CD4-positive, alpha-beta T cell treated with Interferon alpha-2 for 1 hour (primary cell): ENCODE data around the gene PSMB10.
"Not testable (repeated sequence)": the region's sequence is repeated elsewhere in the genome, so short reads cannot be mapped to it uniquely, and the experiment has no call there.

Source experiments
- DNase-seq, 2 donors: peaks; one replicate each; pipeline ENCODE4 v3.0.0-alpha.2; 2020 to 2022

Gene PSMB10

GRCh38 chr16:67924140-67924906, 12.3 kb downstream of the PSMB10 start:
- DNase-seq: no peak

DNA sequence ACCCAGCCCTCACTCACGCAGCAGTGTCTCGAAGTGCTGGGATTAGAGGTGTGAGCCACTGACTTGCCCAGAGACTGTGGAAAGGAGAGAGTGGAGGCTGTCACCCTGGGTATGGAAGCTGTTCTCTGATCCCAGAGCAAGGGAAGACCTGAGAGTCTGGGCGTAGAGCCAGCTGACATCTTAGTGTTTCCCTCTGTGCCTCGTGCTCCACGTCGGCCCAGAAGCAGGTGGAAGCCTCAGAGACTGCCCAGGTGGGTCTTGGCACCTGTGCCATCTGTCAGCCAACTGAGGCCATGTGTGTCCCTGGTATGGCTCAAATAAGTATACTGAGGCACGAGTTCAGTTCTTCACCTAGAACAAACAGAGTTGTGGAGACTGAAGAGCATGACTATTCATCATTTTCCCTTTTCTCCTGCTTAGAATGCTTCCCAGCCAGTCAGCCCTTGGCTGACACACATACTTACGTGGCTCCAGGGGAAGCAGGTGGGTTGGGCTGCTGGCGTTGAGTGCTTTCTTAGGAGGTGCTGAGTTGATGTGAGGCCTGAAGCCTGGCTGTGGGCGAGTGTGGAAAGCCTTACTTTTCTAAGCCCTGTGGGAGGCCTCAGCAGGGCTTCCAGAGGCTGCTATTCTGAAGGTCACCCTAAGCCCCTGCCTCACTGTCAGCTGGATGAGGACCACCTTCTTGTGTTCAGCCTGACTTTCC, 13.1 kb downstream of the PSMB10 start:
- DNase-seq: no peak

GRCh38 chr16:67922740-67923139, 13.9 kb downstream of the PSMB10 start:
- no peak for DNase-seq

- DNase-seq: no peak
These were observed 14.4 kb downstream of the PSMB10 start for GRCh38 chr16:67922221-67922620.

GRCh38 chr16:67919622-67920221, 16.9 kb downstream of the PSMB10 start:
- no peak for DNase-seq

- DNase-seq: no peak
These were observed 18.8 kb downstream of the PSMB10 start for GRCh38 chr16:67917852-67918236.

DNA sequence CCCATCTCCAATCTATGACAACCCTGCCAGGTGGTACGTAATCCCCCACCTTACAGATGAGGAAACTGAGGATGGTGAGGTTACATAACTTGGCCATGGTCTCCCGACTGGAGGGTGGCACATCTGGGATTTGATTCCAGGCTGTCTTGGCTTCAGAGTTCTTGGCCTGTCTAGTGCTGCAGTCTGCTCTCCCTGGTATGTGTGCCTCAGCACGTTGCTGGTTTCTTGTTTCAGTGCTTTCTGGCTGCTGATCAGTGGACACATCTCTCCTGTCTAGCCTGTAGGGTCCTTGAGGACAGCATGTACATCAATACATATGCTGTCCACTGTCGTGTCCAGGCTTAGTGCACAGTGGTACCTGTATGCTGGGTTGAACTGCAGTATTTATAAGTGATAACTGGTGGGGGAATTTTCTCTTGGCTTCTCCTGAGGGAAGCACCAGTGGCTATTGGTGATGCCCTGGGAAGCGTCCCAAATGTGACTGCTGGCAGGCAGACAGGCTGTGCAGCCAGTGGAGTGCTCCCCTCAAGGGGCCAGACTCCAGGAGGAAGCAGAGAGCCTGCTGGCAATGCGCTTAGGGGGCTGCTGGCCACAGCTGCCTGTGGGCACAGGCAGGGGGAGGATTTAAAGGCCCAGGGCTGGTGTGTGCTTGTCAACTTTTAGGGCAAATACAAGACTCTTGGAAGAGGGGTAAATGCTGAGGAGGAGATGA, 19.4 kb downstream of the PSMB10 start:
- no peak for DNase-seq

DNA sequence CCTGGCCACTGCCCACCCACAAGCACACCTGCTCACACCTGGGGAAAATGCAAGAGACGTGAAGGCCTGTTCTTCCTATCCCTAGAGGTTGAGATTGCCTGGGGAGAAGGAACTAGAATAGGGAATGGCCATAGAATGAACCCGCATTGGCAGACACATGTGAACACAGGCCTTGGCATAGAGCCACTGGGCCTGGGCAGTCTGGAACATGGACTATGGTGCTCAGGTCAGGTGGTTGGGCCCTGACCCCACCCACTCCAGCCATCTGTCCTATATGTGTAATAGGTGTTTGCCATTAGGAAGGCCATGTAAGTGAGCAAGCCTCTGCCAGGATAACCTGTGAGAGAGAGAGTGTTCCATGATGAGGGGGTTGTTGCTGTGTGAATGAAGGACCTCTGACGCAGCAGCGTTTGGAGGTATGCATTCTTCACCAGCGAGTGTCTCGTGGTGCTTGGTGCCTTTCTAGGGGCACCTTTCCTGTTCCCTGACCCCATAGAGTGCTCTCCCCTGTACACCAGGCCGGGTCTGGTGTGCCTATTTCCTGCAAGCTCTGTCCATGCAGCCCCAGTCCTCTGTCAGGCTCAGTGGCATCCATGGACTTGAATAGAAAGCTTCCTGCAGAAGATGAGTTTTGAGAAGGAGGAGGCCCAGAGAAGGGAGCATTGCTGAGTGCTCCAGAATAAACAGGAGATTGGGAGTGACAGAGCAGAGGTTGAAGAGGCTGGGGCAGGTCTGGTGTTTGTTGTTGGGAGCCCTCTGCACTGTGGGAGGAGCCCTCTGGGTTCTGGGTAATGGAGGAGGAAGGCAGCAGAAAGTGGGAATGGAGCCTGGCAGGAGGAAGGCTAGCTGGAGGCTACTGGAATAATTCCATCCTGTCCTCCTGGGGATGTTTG, 20.6 kb downstream of the PSMB10 start:
- DNase-seq: no peak

GRCh38 chr16:67915496-67915769, 21.2 kb downstream of the PSMB10 start:
- not testable (repeated sequence) for DNase-seq

- no peak for DNase-seq
These were observed 21.7 kb downstream of the PSMB10 start for GRCh38 chr16:67914758-67915495.

- DNase-seq: no peak
These were observed 26.5 kb downstream of the PSMB10 start for GRCh38 chr16:67910158-67910557.

DNA sequence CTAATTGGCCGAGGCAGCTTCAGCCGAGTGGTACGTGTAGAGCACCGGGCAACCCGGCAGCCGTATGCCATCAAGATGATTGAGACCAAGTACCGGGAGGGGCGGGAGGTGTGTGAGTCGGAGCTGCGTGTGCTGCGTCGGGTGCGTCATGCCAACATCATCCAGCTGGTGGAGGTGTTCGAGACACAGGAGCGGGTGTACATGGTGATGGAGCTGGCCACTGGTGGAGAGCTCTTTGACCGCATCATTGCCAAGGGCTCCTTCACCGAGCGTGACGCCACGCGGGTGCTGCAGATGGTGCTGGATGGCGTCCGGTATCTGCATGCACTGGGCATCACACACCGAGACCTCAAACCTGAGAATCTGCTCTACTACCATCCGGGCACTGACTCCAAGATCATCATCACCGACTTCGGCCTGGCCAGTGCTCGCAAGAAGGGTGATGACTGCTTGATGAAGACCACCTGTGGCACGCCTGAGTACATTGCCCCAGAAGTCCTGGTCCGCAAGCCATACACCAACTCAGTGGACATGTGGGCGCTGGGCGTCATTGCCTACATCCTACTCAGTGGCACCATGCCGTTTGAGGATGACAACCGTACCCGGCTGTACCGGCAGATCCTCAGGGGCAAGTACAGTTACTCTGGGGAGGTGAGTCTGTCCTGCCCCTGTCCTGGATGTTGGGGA, 27.5 kb downstream of the PSMB10 start:
- DNase-seq: no peak

DNA sequence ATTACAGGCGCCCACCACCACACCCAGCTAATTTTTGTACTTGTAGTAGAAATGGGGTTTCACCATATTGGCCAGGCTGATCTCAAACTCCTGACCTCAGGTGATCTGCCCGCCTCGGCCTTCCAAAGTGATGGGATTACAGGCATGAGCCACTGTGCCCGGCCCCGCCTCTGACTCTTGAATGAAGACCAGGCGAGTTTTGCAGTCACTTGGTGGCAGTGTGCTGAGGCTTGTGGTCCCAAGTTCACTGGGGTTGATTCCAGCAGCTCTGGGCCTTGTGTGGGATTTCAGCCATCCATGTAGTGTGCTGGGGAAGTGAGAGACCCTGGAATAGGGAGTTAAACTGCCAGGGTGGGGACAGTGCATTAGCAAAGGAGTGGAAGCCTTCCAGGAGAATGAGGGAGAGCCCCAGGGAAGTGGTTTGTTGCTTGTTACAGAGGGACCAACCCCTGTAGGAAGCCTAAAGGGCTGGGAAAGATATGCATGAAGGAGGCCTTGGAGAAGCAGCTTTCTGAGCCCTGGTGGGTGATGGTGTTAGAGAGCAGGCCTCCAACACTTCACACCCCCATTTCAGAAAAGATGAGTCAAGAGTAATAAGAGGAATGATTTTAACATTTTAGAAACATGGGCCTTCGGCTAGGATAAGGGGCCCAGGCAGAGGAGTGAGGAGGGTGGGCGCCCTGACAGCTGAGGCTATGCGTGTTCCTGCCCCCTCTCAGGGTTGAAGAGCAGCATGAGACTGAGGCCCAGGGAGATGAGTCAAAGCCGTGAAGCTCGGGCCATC, 29.1 kb downstream of the PSMB10 start:
- DNase-seq: no peak

GRCh38 chr16:67902831-67903230, 33.8 kb downstream of the PSMB10 start:
- DNase-seq: no peak

GRCh38 chr16:67901734-67902133, 34.9 kb downstream of the PSMB10 start:
- no peak for DNase-seq

DNA sequence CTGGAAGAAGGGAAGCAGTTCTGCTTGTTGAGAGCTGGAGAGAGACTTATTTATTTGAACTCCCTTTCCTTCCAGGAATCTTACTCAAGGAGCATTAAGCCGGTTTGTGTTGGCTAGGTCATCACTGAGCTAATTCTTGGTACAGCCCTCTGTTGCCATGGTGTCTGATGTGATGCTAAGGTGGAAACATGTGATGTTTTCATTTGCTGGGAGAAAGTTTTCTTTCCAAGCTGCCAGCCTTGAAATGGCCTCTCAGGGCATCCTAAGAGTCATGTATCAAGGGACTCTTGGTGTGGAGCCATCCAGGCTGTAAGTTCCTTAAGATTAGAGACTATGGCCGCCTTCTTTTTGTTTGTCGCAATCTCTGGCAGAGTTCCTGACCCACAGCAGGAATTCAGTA, 39.4 kb downstream of the PSMB10 start:
- DNase-seq: no peak

DNA sequence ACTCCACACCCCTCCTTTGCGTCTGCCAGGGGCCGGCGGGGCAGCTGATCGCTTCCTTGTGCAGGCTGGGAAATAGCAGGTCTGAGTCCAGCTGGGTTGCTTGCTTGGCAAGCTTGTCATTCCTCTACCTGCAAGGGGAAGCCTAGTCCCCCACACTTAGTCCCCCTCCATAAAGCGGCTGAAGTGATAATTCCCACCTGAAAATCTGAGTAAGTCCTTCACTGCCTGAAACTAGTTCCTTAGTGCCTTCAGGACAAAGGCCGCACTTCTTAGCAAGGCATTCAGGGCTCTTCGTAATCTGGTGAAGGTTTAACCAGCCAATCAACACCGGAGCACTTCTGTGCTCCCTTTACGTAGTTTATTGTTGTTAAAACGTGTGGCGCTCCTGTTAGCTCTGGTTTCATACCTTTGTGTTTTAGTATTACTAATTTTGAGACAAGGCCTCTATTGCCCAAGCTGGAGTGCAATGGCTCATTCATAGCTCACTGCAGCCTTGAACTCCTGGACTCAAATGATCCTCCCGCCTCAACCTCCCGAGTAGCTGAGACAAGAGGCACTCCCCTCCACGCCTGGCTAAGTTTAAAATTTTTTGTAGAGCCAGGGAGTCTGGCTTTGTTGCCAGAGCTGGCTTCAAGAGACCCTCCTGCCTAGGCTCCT, 42.8 kb downstream of the PSMB10 start:
- peak in 1 of 2 donors; percentile 11 for DNase-seq

GRCh38 chr16:67892899-67893742, 43.5 kb downstream of the PSMB10 start, which contains the start of gene PSKH1:
Gene PSKH1 (plus strand): TSS chr16:67893254. CDS start chr16:67908750, 15,496 bp downstream.
- peak; percentile 92 to 94 for DNase-seq

DNA sequence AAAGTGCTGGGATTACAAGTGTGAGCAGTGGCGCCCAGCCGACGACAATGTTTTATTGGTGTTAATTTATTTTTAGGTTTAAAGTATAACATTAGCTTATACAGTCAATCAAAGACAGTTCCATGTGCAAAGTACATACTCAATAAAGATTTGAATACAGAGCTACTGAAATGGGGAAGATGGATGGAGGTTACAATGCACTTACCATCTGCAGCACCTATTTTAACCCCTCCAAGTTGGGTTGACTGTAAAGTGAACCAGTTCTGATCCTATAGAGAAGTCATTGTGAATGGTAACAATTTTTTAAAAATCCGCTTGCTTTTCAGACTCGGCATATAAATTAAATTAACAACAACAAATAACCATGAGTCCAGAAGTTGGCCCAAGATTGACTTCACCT, 44.3 kb downstream of the PSMB10 start:
- DNase-seq: no peak
